Keratinocyte (primary cell): ENCODE measurements around the gene ASF1A.
"Not testable (repeated sequence)": the region's sequence is repeated elsewhere in the genome, so short reads cannot be mapped to it uniquely, and the experiment has no call there.

ENCODE experiments used
- EZH2 ChIP-seq: IDR thresholded peaks from one replicate; pipeline ENCODE4 v1.6.1; 2012; ENCODE audit warnings: inconsistent platforms, mild to moderate bottlenecking, low read length, moderate library complexity
- TF ChIP-seq, protein P1 (sequence below), 3 experiments: IDR thresholded peaks in 1 of 3; conservative IDR thresholded peaks in 1 of 3; optimal IDR thresholded peaks in 1 of 3; 2 replicates in 2 of 3; 3 replicates in 1 of 3; pipeline versions ENCODE3 to v1.5.1; 2011; ENCODE audit warnings: low read length in 3 of 3, mild to moderate bottlenecking in 3 of 3, moderate library complexity in 2 of 3, control low read depth in 1 of 3, inconsistent platforms in 1 of 3; ENCODE audit not compliant: insufficient read depth in 2 of 3; ENCODE audit errors: extremely low read depth in 1 of 3

DNA sequence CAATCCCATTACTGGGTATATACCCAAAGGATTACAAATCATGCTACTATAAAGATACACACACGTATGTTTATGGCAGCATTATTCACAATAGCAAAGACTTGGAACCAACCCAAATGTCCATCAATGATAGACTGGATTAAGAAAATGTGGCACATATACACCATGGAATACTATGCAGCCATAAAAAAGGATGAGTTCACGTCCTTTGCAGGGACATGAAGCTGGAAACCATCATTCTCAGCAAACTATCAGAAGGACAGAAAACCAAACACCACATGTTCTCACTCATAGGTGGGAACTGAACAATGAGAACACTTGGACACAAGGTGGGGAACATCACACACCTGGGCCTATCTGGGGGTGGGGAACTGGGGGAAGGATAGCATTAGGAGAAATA is 25.1 kb upstream of the ASF1A start:
- TF ChIP-seq, protein P1, sequence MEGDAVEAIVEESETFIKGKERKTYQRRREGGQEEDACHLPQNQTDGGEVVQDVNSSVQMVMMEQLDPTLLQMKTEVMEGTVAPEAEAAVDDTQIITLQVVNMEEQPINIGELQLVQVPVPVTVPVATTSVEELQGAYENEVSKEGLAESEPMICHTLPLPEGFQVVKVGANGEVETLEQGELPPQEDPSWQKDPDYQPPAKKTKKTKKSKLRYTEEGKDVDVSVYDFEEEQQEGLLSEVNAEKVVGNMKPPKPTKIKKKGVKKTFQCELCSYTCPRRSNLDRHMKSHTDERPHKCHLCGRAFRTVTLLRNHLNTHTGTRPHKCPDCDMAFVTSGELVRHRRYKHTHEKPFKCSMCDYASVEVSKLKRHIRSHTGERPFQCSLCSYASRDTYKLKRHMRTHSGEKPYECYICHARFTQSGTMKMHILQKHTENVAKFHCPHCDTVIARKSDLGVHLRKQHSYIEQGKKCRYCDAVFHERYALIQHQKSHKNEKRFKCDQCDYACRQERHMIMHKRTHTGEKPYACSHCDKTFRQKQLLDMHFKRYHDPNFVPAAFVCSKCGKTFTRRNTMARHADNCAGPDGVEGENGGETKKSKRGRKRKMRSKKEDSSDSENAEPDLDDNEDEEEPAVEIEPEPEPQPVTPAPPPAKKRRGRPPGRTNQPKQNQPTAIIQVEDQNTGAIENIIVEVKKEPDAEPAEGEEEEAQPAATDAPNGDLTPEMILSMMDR (optimal IDR thresholded peaks at IDR 0.05 in 1 of 3, IDR thresholded peaks at IDR 0.05 in 1 of 3, conservative IDR thresholded peaks at IDR 0.05 in 1 of 3; ENCODE audit: extremely low read depth in 1 of 3, insufficient read depth in 2 of 3, low read length in 3 of 3), result not testable (repeated sequence)
- not testable (repeated sequence) for TF ChIP-seq EZH2
